Measurements from ENCODE around the gene CMSS1.

The CMSS1 gene

GRCh38 chr3:100159331-100160153 is 341.9 kb downstream of the CMSS1 start:
- FAIRE-seq: no peak

GRCh38 chr3:100160521-100160920 is 342.9 kb downstream of the CMSS1 start:
- no peak for FAIRE-seq

- no peak for FAIRE-seq
Measured at GRCh38 chr3:100163787-100164186, 346.1 kb downstream of the CMSS1 start.

- FAIRE-seq: no peak
Measured at GRCh38 chr3:100164743-100165142, 347.1 kb downstream of the CMSS1 start.

GRCh38 chr3:100165926-100166550 is 348.4 kb downstream of the CMSS1 start:
- no peak for FAIRE-seq

GRCh38 chr3:100169201-100169920 is 351.7 kb downstream of the CMSS1 start:
- no peak for FAIRE-seq

- no peak for FAIRE-seq
Measured at GRCh38 chr3:100170486-100170885, 352.8 kb downstream of the CMSS1 start.

GRCh38 chr3:100171211-100171914 is 353.7 kb downstream of the CMSS1 start:
- no peak for FAIRE-seq

GRCh38 chr3:100173961-100174360 is 356.3 kb downstream of the CMSS1 start:
- FAIRE-seq: no peak

- FAIRE-seq: no peak
Measured at GRCh38 chr3:100175637-100176280, 358.1 kb downstream of the CMSS1 start.

- no peak for FAIRE-seq
Measured at GRCh38 chr3:100179692-100180349, 362.2 kb downstream of the CMSS1 start.

- FAIRE-seq: no peak
Measured at GRCh38 chr3:100183608-100184125, 366.0 kb downstream of the CMSS1 start.

GRCh38 chr3:100184948-100185570 is 367.4 kb downstream of the CMSS1 start:
- FAIRE-seq: no peak

- no peak for FAIRE-seq
Measured at GRCh38 chr3:100185847-100186246, 368.2 kb downstream of the CMSS1 start.

- FAIRE-seq: no peak
Measured at GRCh38 chr3:100189444-100189964, 371.8 kb downstream of the CMSS1 start.

GRCh38 chr3:100195375-100195774 is 377.7 kb downstream of the CMSS1 start:
- no peak for FAIRE-seq

- no peak for FAIRE-seq
Measured at GRCh38 chr3:100197876-100198275, 380.2 kb downstream of the CMSS1 start.

GRCh38 chr3:100198579-100199269 is 381.1 kb downstream of the CMSS1 start:
- FAIRE-seq: no peak

GRCh38 chr3:100205171-100205570 is 387.5 kb downstream of the CMSS1 start:
- FAIRE-seq: no peak

- FAIRE-seq: no peak
Measured at GRCh38 chr3:100206687-100207086, 389.0 kb downstream of the CMSS1 start.
